Measurements from ENCODE around the gene HMGN1. TPM values are rescaled to one million over a fixed set of nuclear protein-coding genes. Genes with fewer than 3 reads are reported as not detected.

The HMGN1 gene
- total RNA-seq, 1 experiment from 2014 or later = 335 TPM

- no peaks in the 10 kb centered on the region for H3K27me3 ChIP-seq (ENCODE audit: low read length)
- no peaks in the 10 kb centered on the region for H3K9me3 ChIP-seq (ENCODE audit: low read length)
- H3K36me3 ChIP-seq (ENCODE audit: low read depth, low read length) = no peaks in the 10 kb centered on the region
- no peak overlapping the region for H2AFZ ChIP-seq (ENCODE audit: low read length)
- intact Hi-C loops (cut with micrococcal nuclease) = no loop called here
- TF ChIP-seq CTCF (conservative IDR thresholded peaks at IDR 0.05; ENCODE audit: low read depth, low read length) = no peak
- TF ChIP-seq EZH2phosphoT487 (IDR thresholded peaks at IDR 0.05; ENCODE audit: borderline replicate concordance, low read length) = no peak
- TF ChIP-seq EZH2 (IDR thresholded peaks at IDR 0.05; ENCODE audit: low read length, unreplicated experiment) = no peak
- ATAC-seq (no peak), DNase-seq (no peak)
- no peaks in the 10 kb centered on the region for H3K4me1 ChIP-seq (ENCODE audit: insufficient read depth, low read length)
- no peak overlapping the region for H3K4me2 ChIP-seq (ENCODE audit: low read length)
- H3K9me2 ChIP-seq (replicated peaks; ENCODE audit: low read length) = no peaks in the 10 kb centered on the region
- H3K27ac ChIP-seq (ENCODE audit: low read length) = no peak overlapping the region
- ChIA-PET CTCF (no interaction called here), POLR2A (ENCODE audit: unreplicated experiment) (interaction anchor here (0.7 kb wide), 1 partner anchor 14 kb away, joined by 8 read pairs; no protein-coding TSS in a partner anchor)
- no peaks in the 10 kb centered on the region for H3K79me2 ChIP-seq (ENCODE audit: low read length)
- no TSS peak for BruUV-seq (replicated peaks)
- no peak overlapping the region for H3K9ac ChIP-seq (ENCODE audit: low read length)
- H4K20me1 ChIP-seq (ENCODE audit: low read length) = no peaks in the 10 kb centered on the region
- no peaks in the 10 kb centered on the region for H3F3A ChIP-seq (ENCODE audit: low read length, unreplicated experiment)
- no peak overlapping the region for H3K4me3 ChIP-seq (ENCODE audit: low read length)
These were observed 18.9 kb downstream of the HMGN1 start for GRCh38 chr21:39330001-39330400.

GRCh38 chr21:39327727-39328126 lies 21.2 kb downstream of the HMGN1 start:
- ATAC-seq = no peak
- Histone ChIP-seq H3K36me3 (ENCODE audit: low read depth, low read length) (no peaks in the 10 kb centered on the region), H3K9ac (ENCODE audit: low read length) (no peak overlapping the region), H3K4me3 (ENCODE audit: low read length) (no peak overlapping the region), H3F3A (ENCODE audit: low read length, unreplicated experiment) (no peaks in the 10 kb centered on the region), H3K27me3 (ENCODE audit: low read length) (no peaks in the 10 kb centered on the region), H3K27ac (ENCODE audit: low read length) (no peak overlapping the region), H3K9me3 (ENCODE audit: low read length) (no peaks in the 10 kb centered on the region), H3K9me2 (replicated peaks; ENCODE audit: low read length) (no peaks in the 10 kb centered on the region), H3K4me2 (ENCODE audit: low read length) (no peak overlapping the region), H3K4me1 (ENCODE audit: insufficient read depth, low read length) (peaks cover under 1% of the 10 kb centered on the region; the same call in 1 of the 2 replicates), H3K79me2 (ENCODE audit: low read length) (no peaks in the 10 kb centered on the region), H4K20me1 (ENCODE audit: low read length) (no peaks in the 10 kb centered on the region), H2AFZ (ENCODE audit: low read length) (no peak overlapping the region)
- intact Hi-C loops (cut with micrococcal nuclease) = no loop called here
- BruUV-seq (replicated peaks) = no TSS peak
- ChIA-PET CTCF (no interaction called here), POLR2A (ENCODE audit: unreplicated experiment) (no interaction called here)
- no peak for TF ChIP-seq EZH2phosphoT487 (IDR thresholded peaks at IDR 0.05; ENCODE audit: borderline replicate concordance, low read length)
- TF ChIP-seq EZH2 (IDR thresholded peaks at IDR 0.05; ENCODE audit: low read length, unreplicated experiment) = no peak
- no peak for TF ChIP-seq CTCF (conservative IDR thresholded peaks at IDR 0.05; ENCODE audit: low read depth, low read length)
- no peak for DNase-seq

GRCh38 chr21:39326607-39327307 lies 22.1 kb downstream of the HMGN1 start:
- no peaks in the 10 kb centered on the region for H3K9me3 ChIP-seq (ENCODE audit: low read length)
- no peaks in the 10 kb centered on the region for H3K27me3 ChIP-seq (ENCODE audit: low read length)
- H3K4me3 ChIP-seq (ENCODE audit: low read length) = no peak overlapping the region
- intact Hi-C loops (cut with micrococcal nuclease) = no loop called here
- CTCF ChIA-PET = no interaction called here
- DNase-seq (no peak), ATAC-seq (no peak)
- H3K4me1 ChIP-seq (ENCODE audit: insufficient read depth, low read length) = peaks cover 10% of the 10 kb centered on the region
- POLR2A ChIA-PET (ENCODE audit: unreplicated experiment) = no interaction called here
- no peak overlapping the region for H3K9ac ChIP-seq (ENCODE audit: low read length)
- H3K4me2 ChIP-seq (ENCODE audit: low read length) = no peak overlapping the region
- H4K20me1 ChIP-seq (ENCODE audit: low read length) = no peaks in the 10 kb centered on the region
- H3K27ac ChIP-seq (ENCODE audit: low read length) = no peak overlapping the region
- BruUV-seq (replicated peaks) = no TSS peak
- H2AFZ ChIP-seq (ENCODE audit: low read length) = no peak overlapping the region
- no peaks in the 10 kb centered on the region for H3K9me2 ChIP-seq (replicated peaks; ENCODE audit: low read length)
- no peaks in the 10 kb centered on the region for H3K79me2 ChIP-seq (ENCODE audit: low read length)
- no peaks in the 10 kb centered on the region for H3K36me3 ChIP-seq (ENCODE audit: low read depth, low read length)
- TF ChIP-seq CTCF (conservative IDR thresholded peaks at IDR 0.05; ENCODE audit: low read depth, low read length) (no peak), EZH2phosphoT487 (IDR thresholded peaks at IDR 0.05; ENCODE audit: borderline replicate concordance, low read length) (no peak), EZH2 (IDR thresholded peaks at IDR 0.05; ENCODE audit: low read length, unreplicated experiment) (no peak)
- peaks cover 2% of the 10 kb centered on the region for H3F3A ChIP-seq (ENCODE audit: low read length, unreplicated experiment)

Measured in PC-3 (cell line).